ENCODE data around the gene COL7A1.

GRCh38 chr3:48591436-48591835 lies 3.7 kb downstream of the COL7A1 start:
- TF ChIP-seq, protein P1, sequence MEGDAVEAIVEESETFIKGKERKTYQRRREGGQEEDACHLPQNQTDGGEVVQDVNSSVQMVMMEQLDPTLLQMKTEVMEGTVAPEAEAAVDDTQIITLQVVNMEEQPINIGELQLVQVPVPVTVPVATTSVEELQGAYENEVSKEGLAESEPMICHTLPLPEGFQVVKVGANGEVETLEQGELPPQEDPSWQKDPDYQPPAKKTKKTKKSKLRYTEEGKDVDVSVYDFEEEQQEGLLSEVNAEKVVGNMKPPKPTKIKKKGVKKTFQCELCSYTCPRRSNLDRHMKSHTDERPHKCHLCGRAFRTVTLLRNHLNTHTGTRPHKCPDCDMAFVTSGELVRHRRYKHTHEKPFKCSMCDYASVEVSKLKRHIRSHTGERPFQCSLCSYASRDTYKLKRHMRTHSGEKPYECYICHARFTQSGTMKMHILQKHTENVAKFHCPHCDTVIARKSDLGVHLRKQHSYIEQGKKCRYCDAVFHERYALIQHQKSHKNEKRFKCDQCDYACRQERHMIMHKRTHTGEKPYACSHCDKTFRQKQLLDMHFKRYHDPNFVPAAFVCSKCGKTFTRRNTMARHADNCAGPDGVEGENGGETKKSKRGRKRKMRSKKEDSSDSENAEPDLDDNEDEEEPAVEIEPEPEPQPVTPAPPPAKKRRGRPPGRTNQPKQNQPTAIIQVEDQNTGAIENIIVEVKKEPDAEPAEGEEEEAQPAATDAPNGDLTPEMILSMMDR (conservative IDR thresholded peaks at IDR 0.05; ENCODE audit: low read length): no peak
- TF ChIP-seq EZH2phosphoT487 (IDR thresholded peaks at IDR 0.05; ENCODE audit: borderline replicate concordance, low read depth, low read length): no peak
